Spleen (tissue), 7 donors: ENCODE data around the gene CCDC50.

ENCODE experiments used
- POLR2A ChIP-seq, 3 donors: fragments of 450-650 bp; IDR thresholded peaks; one replicate each; pipeline ENCODE4 v1.5.1; 2017; ENCODE audit warnings: antibody characterized with exemption in 3 of 3, mild to moderate bottlenecking in 1 of 3
- TF ChIP-seq, protein P1 (sequence below), 11 experiments: fragments of 200-600 bp in 7 of 11; fragments of 450-650 bp in 4 of 11; sonication (generic) in 4 of 11; IDR thresholded peaks in 8 of 11; conservative IDR thresholded peaks in 3 of 11; 1 replicate in 7 of 11; 2 replicates in 4 of 11; pipeline versions ENCODE4 v1.4.0 to v1.8.0; 2016 to 2021; ENCODE audit warnings: antibody characterized with exemption in 11 of 11, inconsistent platforms in 4 of 11, mild to moderate bottlenecking in 1 of 11
- donor health status: DM: no; HTN: no; CAD: no; lungs with moderate emphysema.
- donor health status: DM: no; HTN: no; CAD: no.
- donor health status: DM: no; HTN: no; CAD: no.

DNA sequence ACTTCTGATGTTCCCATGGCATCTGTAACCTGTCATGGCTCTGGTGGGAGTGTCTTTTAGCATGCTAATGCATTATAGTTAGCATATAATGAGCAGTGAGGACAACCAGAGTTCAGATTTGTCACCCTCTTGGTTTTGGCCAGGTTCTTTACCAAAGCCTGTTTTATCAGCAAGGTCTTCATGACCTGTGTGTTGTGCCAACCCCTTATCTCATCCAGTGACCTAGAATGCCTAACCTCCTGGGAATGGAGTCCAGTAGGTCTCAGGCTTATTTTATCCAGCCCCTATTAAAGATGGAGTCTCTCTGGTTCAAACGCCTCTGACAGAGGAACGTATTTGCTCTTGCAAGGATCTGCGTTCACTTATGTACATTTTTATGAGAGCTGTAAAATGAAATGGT lies 61.4 kb downstream of the CCDC50 start:
- TF ChIP-seq, protein P1, sequence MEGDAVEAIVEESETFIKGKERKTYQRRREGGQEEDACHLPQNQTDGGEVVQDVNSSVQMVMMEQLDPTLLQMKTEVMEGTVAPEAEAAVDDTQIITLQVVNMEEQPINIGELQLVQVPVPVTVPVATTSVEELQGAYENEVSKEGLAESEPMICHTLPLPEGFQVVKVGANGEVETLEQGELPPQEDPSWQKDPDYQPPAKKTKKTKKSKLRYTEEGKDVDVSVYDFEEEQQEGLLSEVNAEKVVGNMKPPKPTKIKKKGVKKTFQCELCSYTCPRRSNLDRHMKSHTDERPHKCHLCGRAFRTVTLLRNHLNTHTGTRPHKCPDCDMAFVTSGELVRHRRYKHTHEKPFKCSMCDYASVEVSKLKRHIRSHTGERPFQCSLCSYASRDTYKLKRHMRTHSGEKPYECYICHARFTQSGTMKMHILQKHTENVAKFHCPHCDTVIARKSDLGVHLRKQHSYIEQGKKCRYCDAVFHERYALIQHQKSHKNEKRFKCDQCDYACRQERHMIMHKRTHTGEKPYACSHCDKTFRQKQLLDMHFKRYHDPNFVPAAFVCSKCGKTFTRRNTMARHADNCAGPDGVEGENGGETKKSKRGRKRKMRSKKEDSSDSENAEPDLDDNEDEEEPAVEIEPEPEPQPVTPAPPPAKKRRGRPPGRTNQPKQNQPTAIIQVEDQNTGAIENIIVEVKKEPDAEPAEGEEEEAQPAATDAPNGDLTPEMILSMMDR (IDR thresholded peaks at IDR 0.05 in 8 of 11, conservative IDR thresholded peaks at IDR 0.05 in 3 of 11) = no peak
- TF ChIP-seq POLR2A (IDR thresholded peaks at IDR 0.05) = no peak
